Measurements from ENCODE around the gene GPRASP1.
"Not testable (repeated sequence)": the region's sequence is repeated elsewhere in the genome, so short reads cannot be mapped to it uniquely, and the experiment has no call there.

The GPRASP1 gene
- 88.0 reads per million, percentile 80 among the genes with 10 or more reads in this experiment for total RNA-seq

- DNase-seq, result peak; percentile 54
These were observed at the start of gene GPRASP1 for GRCh38 chrX:102651242-102652011. GPRASP1 (plus strand) TSS chrX:102651483; CDS start chrX:102653914, 2,431 bp downstream.

- no peak for DNase-seq
These were observed 47.0 kb upstream of the GPRASP1 start for GRCh38 chrX:102604327-102604726.

- DNase-seq, result no peak
These were observed 45.2 kb upstream of the GPRASP1 start for GRCh38 chrX:102606115-102606514.

GRCh38 chrX:102610905-102611304 lies 40.4 kb upstream of the GPRASP1 start:
- no peak for DNase-seq

GRCh38 chrX:102624105-102624504 lies 27.2 kb upstream of the GPRASP1 start:
- no peak for DNase-seq

- DNase-seq, result no peak
These were observed 23.6 kb upstream of the GPRASP1 start for GRCh38 chrX:102627640-102628039.

GRCh38 chrX:102637561-102637960 lies 13.7 kb upstream of the GPRASP1 start:
- DNase-seq, result no peak

GRCh38 chrX:102650903-102651241 lies 411 bp upstream of the GPRASP1 start:
- no peak for DNase-seq

GRCh38 chrX:102652031-102652688 lies 877 bp downstream of the GPRASP1 start:
- DNase-seq, result peak; percentile 48

GRCh38 chrX:102654696-102655095 lies 3.4 kb downstream of the GPRASP1 start:
- no peak for DNase-seq

GRCh38 chrX:102658556-102658955 lies 7.3 kb downstream of the GPRASP1 start:
- DNase-seq, result no peak

GRCh38 chrX:102659790-102660757 lies 8.8 kb downstream of the GPRASP1 start:
- peak; percentile 73 for DNase-seq

- not testable (repeated sequence) for DNase-seq
These were observed 12.5 kb downstream of the GPRASP1 start for GRCh38 chrX:102663820-102664219.

GRCh38 chrX:102667034-102667433 lies 15.8 kb downstream of the GPRASP1 start:
- not testable (repeated sequence) for DNase-seq

GRCh38 chrX:102669526-102669925 lies 18.2 kb downstream of the GPRASP1 start:
- no peak for DNase-seq

- no peak for DNase-seq
These were observed 21.6 kb downstream of the GPRASP1 start for GRCh38 chrX:102672856-102673255.

- not testable (repeated sequence) for DNase-seq
These were observed 26.2 kb downstream of the GPRASP1 start for GRCh38 chrX:102677479-102677878.

- no peak for DNase-seq
These were observed 33.7 kb downstream of the GPRASP1 start for GRCh38 chrX:102684772-102685520.

- no peak for DNase-seq
These were observed 43.5 kb downstream of the GPRASP1 start for GRCh38 chrX:102694749-102695148.

- DNase-seq, result no peak
These were observed 45.0 kb downstream of the GPRASP1 start for GRCh38 chrX:102696306-102696705.

- no peak for DNase-seq
These were observed 46.2 kb downstream of the GPRASP1 start for GRCh38 chrX:102697494-102697893.

Measured in effector CD4-positive, alpha-beta T cell (primary cell).